Omental fat pad (tissue), 4 donors: ENCODE results near the gene FAM50A. TPM values are rescaled to one million over a fixed set of nuclear protein-coding genes. Genes with fewer than 3 reads are reported as not detected.
A peak's percentile ranks its signal among the peaks of the same experiment; 100 is the strongest.

Source experiments
- ATAC-seq: fragments of 150-250 bp; one replicate; pipeline ENCODE4 v1.9.1; 2016; ENCODE audit warnings: mild to moderate bottlenecking, moderate library complexity; ENCODE audit not compliant: low FRiP score
- DNase-seq: peaks from one replicate; pipeline ENCODE4 v3.0.0-alpha.2; 2019; ENCODE audit warnings: low spot score
- total RNA-seq, 4 donors: library from RNA; depleted of rRNA; stranded (reverse); fragments of >200 nt; gene quantifications; one replicate each; pipeline ENCODE4 v1.1.0, GENCODE V29; 2016
- TF ChIP-seq, protein P1 (sequence below), 3 donors: fragments of 450-650 bp; IDR thresholded peaks; one replicate each; pipeline ENCODE4 v1.5.1; 2016 to 2017; ENCODE audit warnings: antibody characterized with exemption in 3 of 3, mild to moderate bottlenecking in 3 of 3, moderate library complexity in 2 of 3

The FAM50A gene
- total RNA-seq, 4 donors from 2014 or later: 49.2 to 83.2 (median 74.9) TPM

DNA sequence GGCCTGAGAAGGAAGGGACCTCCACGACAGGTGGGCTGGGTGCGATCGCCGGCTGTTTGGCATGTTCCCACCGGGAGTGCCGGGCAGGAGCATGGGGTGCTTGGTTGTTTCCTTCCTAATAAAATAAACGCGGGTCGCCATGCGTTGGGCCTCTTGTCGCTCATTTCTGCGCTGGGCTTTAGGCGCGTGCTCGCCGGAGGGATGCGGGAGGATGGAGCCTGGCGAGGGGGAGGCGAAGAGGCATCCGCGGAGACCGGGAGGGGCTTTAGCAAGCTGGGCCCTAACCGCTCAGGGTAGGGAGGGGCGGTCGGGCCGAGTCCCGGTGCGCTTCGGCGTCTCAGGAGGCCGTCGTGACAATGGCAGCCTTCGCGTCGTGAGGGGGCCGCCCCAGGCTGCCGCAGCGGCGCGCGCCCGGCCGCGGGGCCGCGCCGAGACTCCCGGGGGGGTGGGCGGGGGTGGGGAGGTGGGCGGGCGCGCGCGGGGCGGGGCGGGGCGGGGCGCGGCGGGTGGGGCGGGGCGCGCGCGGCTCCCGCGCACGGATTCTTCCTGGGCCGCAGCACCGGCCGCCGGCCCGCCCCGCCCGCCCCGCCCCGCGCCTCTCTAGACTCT, 7.5 kb upstream of the FAM50A start:
- DNase-seq (no peak), ATAC-seq (peak; percentile 24)
- TF ChIP-seq, protein P1, sequence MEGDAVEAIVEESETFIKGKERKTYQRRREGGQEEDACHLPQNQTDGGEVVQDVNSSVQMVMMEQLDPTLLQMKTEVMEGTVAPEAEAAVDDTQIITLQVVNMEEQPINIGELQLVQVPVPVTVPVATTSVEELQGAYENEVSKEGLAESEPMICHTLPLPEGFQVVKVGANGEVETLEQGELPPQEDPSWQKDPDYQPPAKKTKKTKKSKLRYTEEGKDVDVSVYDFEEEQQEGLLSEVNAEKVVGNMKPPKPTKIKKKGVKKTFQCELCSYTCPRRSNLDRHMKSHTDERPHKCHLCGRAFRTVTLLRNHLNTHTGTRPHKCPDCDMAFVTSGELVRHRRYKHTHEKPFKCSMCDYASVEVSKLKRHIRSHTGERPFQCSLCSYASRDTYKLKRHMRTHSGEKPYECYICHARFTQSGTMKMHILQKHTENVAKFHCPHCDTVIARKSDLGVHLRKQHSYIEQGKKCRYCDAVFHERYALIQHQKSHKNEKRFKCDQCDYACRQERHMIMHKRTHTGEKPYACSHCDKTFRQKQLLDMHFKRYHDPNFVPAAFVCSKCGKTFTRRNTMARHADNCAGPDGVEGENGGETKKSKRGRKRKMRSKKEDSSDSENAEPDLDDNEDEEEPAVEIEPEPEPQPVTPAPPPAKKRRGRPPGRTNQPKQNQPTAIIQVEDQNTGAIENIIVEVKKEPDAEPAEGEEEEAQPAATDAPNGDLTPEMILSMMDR (IDR thresholded peaks at IDR 0.05): no peak

DNA sequence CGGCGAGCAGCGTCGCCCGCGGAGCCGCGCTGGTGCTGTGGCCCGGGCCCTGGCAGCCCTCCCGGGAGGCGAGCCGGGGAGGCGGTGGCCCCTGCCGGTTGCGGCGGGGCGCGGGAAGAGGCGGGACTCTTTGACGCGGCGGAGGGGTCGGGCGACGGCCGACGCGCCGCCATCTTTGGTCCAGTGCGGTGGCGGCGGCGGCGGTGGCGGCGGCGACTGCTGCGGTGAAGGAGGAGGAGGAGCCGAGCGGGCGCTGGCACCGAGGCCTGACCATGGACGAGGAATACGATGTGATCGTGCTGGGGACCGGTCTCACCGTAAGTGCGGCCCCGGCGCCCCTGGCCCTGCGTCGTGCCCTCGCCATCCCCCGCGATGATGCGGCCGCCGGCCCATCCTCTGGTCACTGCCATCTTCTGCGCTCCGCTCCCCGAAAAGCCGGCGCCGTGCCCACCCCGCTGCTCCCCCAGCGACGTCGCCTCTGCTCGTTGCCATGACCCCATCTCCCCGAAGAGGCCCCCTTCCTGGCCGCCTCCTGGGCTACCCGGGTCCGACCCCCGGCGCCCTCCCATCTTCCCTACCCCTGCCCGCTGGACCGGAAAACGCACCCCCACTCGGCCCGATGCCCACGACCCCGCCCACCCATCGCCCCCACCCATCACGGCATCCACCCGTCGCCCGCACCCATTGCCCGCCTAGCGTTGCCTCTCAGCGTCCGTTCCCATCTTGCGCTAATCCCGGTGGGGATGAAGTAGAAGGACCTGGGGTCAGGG, 6.8 kb upstream of the FAM50A start, which contains the start of gene GDI1:
Gene GDI1 (plus strand): TSS at position 172 of the 770 bp plus-strand sequence. CDS start 101 bp downstream, at position 273.
- TF ChIP-seq, protein P1 (IDR thresholded peaks at IDR 0.05): no peak
- ATAC-seq (peak; percentile 37), DNase-seq (no peak)

DNA sequence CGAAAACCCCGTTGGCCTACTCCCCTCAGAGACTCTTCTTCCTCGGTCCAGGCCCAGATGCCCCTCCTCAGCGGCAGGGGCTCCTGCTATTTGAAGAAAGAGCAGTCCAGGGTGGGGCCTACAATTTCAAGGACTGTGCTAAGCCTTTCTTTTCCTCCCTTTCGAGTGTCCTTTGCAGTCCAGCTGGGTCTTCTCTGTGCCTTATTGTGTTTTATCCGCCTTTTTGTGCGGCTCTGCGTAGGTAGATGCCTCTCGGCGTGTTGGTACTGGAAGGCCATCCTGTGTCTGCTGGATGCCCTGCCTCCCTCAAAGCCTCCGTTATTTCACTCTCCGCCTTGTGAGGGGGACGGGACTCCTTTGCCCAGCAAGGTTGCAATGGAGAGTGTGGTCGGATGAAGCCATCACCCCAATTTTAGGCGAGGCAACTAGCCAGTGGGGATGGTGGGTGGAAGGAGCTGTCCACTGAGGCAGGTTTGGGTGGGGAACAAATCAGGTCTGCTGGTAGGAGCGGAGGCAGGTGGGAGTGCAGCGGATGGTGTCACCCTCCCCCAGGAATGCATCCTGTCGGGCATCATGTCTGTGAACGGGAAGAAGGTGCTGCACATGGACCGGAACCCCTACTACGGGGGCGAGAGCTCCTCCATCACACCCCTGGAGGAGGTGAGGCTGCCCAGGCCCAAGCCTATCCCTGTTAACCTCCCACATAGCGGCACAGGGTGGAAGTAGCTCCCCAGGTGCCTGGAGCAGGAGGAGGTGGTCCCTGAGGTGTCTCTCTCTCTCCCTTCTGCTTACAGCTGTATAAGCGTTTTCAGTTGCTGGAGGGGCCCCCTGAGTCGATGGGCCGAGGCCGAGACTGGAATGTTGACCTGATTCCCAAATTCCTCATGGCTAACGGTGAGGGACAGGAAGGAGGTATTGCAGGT, 5.7 kb upstream of the FAM50A start:
- ATAC-seq (no peak), DNase-seq (no peak)
- TF ChIP-seq, protein P1 (IDR thresholded peaks at IDR 0.05): no peak

DNA sequence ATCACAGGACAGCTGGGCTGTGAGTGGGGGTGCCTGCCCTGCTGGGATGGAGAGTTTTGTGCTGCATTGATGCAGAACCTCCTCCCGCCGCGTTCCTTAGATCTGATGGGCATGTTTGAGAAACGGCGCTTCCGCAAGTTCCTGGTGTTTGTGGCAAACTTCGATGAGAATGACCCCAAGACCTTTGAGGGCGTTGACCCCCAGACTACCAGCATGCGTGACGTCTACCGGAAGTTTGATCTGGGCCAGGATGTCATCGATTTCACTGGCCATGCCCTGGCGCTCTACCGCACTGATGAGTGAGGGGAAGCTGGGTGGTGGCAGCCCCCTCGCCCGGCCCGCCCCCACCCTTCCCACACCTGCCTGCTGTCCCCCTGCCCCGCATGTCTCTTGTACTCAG, 4.1 kb upstream of the FAM50A start:
- TF ChIP-seq, protein P1 (IDR thresholded peaks at IDR 0.05): no peak
- ATAC-seq (no peak), DNase-seq (no peak)

DNA sequence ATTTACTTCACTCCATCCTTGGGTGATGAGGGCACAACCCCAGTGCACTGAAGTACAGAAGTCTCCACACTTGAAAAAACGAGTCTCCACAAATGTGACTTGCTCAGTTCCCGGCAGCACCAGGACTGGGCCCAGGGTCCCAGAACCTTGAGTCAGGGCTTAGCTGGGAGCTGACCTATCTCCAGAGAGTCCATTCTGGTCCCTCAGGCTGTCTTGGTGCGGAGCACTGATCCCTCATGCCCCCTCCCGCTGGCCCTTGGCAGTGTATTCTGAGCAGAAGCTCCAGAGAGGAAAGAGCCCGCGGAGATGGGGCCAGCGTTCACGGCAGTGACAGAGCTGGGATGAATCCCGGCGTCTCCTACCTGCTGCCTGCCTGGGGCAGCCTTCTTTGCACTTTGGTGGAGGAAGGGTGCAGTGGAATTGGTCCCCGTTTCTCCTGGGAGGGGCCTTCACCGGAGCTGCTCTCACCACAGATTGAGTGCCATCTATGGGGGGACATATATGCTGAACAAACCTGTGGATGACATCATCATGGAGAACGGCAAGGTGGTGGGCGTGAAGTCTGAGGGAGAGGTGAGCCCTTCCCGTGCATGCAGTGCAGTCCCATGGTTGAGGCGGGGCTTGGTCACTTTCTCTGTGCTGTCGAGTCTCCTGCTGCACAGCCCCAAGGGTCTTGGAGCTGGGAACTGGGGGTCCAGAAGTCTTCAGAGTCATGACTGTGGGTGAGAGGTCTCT, 3.2 kb upstream of the FAM50A start:
- DNase-seq (no peak), ATAC-seq (no peak)
- TF ChIP-seq, protein P1 (IDR thresholded peaks at IDR 0.05): no peak

DNA sequence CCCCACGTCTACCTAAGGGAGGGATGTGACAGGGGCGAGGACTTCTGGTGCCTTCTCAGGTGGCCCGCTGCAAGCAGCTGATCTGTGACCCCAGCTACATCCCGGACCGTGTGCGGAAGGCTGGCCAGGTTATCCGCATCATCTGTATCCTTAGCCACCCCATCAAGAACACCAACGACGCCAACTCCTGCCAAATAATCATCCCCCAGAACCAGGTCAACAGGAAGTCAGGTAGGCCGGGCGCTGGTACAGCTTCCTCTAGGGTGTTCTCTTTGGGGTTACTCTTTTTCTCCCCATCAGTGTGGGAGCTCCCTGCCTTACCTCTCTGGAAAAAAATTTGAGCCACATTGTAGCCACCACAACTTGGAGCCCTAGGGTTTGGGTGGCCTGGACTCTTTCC, 2.4 kb upstream of the FAM50A start:
- ATAC-seq: no peak
- no peak for DNase-seq
- TF ChIP-seq, protein P1 (IDR thresholded peaks at IDR 0.05): no peak
